GM12878 (cell line): ENCODE measurements around the gene LHFPL3. TPM values are rescaled to one million over a fixed set of nuclear protein-coding genes. Genes with fewer than 3 reads are reported as not detected.

Experiments used
- ATAC-seq: fragments of 200-7000 bp; cut with Tn5 transposase; 3 replicates; pipeline ENCODE4 v1.9.1; 2020; ENCODE audit warnings: mild to moderate bottlenecking, moderate library complexity
- BruUV-seq: library from RNA; stranded (reverse); fragments of 400-500 nt; replicated peaks from 2 replicates; lab custom pipeline; 2021; lab: Mats Ljungman, UMichigan
- CTCF ChIA-PET: fragments of 300-600 bp; sonication (Branson Sonifier 250); formaldehyde crosslinking; extraction: SDS; loops from one replicate; lab custom pipeline; 2021; ENCODE audit warnings: inconsistent platforms; lab: Yijun Ruan, JAX
- POLR2A ChIA-PET: fragments of 350-600 bp; formaldehyde crosslinking; extraction: SDS; loops from one replicate; lab custom pipeline; 2021; ENCODE audit warnings: inconsistent platforms; lab: Charles Lee
- RAD21 ChIA-PET: fragments of 300-600 bp; sonication (Branson Sonifier 250); formaldehyde crosslinking; loops from one replicate; lab custom pipeline; 2023; ENCODE audit warnings: antibody characterized with exemption; ENCODE audit not compliant: unreplicated experiment; lab: Charles Lee
- SMC1A ChIA-PET: fragments of 300-600 bp; sonication (Branson Sonifier 250); formaldehyde crosslinking; loops from one replicate; lab custom pipeline; 2023; ENCODE audit not compliant: unreplicated experiment, uncharacterized antibody; lab: Charles Lee
- DNase-seq: peaks from one replicate; pipeline ENCODE4 v3.0.0-alpha.2; 2011; ENCODE audit warnings: low read depth, low spot score
- FAIRE-seq: peaks from 3 replicates; lab custom pipeline; 2011; peaks lifted over from hg19 to GRCh38; lab: Jason Lieb, UNC
- H2AFZ ChIP-seq: 2 replicates; pipeline ENCODE4 v1.6.0; 2011; ENCODE audit warnings: low read depth, low read length, control low read depth; ENCODE audit not compliant: control insufficient read depth
- H3K27ac ChIP-seq: 2 replicates; pipeline ENCODE4 v1.5.1; 2011; ENCODE audit warnings: control low read depth; ENCODE audit not compliant: control insufficient read depth, insufficient read depth
- H3K27me3 ChIP-seq, 2 experiments: replicated peaks in 1 of 2; 2 replicates each; pipeline versions ENCODE4 v1.6.0 to v1.6.1; 2011; ENCODE audit warnings: low read length in 1 of 2; ENCODE audit not compliant: control insufficient read depth in 2 of 2, insufficient read depth in 2 of 2
- H3K36me3 ChIP-seq, 2 experiments: 2 replicates each; pipeline ENCODE4 v1.5.1; 2011; ENCODE audit warnings: low read length in 1 of 2; ENCODE audit not compliant: control insufficient read depth in 2 of 2, insufficient read depth in 2 of 2
- H3K4me1 ChIP-seq: 2 replicates; pipeline ENCODE4 v1.6.1; 2011; ENCODE audit warnings: mild to moderate bottlenecking, low read length, moderate library complexity, mixed read lengths; ENCODE audit not compliant: control insufficient read depth, insufficient read depth
- H3K4me2 ChIP-seq: 2 replicates; pipeline ENCODE4 v1.6.0; 2011; ENCODE audit warnings: control low read depth; ENCODE audit not compliant: control insufficient read depth, insufficient read depth
- H3K4me3 ChIP-seq: fragments of 200-600 bp; sonication (generic); 2 replicates; pipeline ENCODE4 v1.5.1; 2016
- H3K79me2 ChIP-seq: 2 replicates; pipeline ENCODE4 v1.6.0; 2011; ENCODE audit warnings: low read length; ENCODE audit not compliant: control insufficient read depth, insufficient read depth
- H3K9ac ChIP-seq: 2 replicates; pipeline ENCODE4 v1.8.0; 2011; ENCODE audit warnings: low read length, control low read depth, mixed read lengths; ENCODE audit not compliant: control insufficient read depth, insufficient read depth
- H3K9me3 ChIP-seq: replicated peaks from 3 replicates; pipeline ENCODE4 v1.5.1; 2011; ENCODE audit warnings: mild to moderate bottlenecking, low read length; ENCODE audit not compliant: control insufficient read depth, insufficient read depth
- H4K20me1 ChIP-seq: 2 replicates; pipeline ENCODE4 v1.6.0; 2011; ENCODE audit not compliant: control insufficient read depth, insufficient read depth
- MAX ChIP-seq: IDR thresholded peaks from 2 replicates; pipeline ENCODE4 v1.6.1; 2012; ENCODE audit warnings: low read depth, low read length, improper control_type of control experiment
- MYC ChIP-seq: IDR thresholded peaks from 2 replicates; pipeline ENCODE4 v1.6.1; 2011; ENCODE audit warnings: mild to moderate bottlenecking, low read length, moderate library complexity, inconsistent platforms; ENCODE audit not compliant: insufficient read depth, insufficient replicate concordance, insufficient read length, severe bottlenecking
- REST ChIP-seq: IDR thresholded peaks from 2 replicates; pipeline ENCODE4 v1.6.1; 2012; ENCODE audit warnings: mild to moderate bottlenecking, low read depth, low read length
- SREBF2 ChIP-seq: IDR thresholded peaks from 2 replicates; pipeline ENCODE4 v1.6.1; 2012; ENCODE audit warnings: mild to moderate bottlenecking, low read length
- SUZ12 ChIP-seq: fragments of 200-600 bp; sonication (generic); IDR thresholded peaks from one replicate; pipeline ENCODE4 v1.6.1; 2018; ENCODE audit warnings: antibody characterized with exemption, mild to moderate bottlenecking; ENCODE audit not compliant: unreplicated experiment
- WGBS: methylation state at CpG from one replicate; pipeline ENCODE4 v1.1.6; 2016; ENCODE audit warnings: low lambda C conversion rate; ENCODE audit not compliant: insufficient replicate concordance, insufficient coverage; ENCODE audit errors: missing lambda C conversion rate; 5-methylcytosine and 5-hydroxymethylcytosine counted together
- in situ Hi-C: fragments of 300-500 bp; cut with MboI; formaldehyde crosslinking; loops from 9 replicates; pipeline ENCODE4 v1.14.3; 2018; ENCODE audit warnings: mixed read lengths
- intact Hi-C: fragments of 100-400 bp; cut with micrococcal nuclease; formaldehyde crosslinking; loops from one replicate; pipeline ENCODE4 v1.14.2; 2022; ENCODE audit not compliant: unreplicated experiment
- polyA plus RNA-seq, 11 experiments: library from polyadenylated mRNA; depleted of rRNA in 4 of 11; unstranded in 6 of 11; stranded (reverse) in 5 of 11; fragments of >200 nt; fragmentation: Nextera tagmentation in 4 of 11; fragmentation: Illumina TruSeq in 1 of 11; extraction: Ambion mirVana in 4 of 11; extraction: Trizol in 1 of 11; gene quantifications; 1 replicate in 1 of 11; 2 replicates in 10 of 11; pipeline versions ENCODE4 v1.2.1 to v1.2.3, GENCODE V29; 2011 to 2016; ENCODE audit warnings: inconsistent platforms in 2 of 11, missing spikeins in 2 of 11, low read depth in 1 of 11
- total RNA-seq, 4 experiments: library from RNA; depleted of rRNA in 3 of 4; stranded (reverse); fragments of >200 nt in 3 of 4; fragmentation: Illumina TruSeq in 1 of 4; extraction: Trizol in 1 of 4; gene quantifications; 2 replicates each; pipeline versions ENCODE4 v1.2.1 to v1.2.3, GENCODE V29; 2013 to 2021

LHFPL3 gene
- total and polyA plus RNA-seq, 10 of the 15 experiments (the other 5 are each of a cell fraction or from before 2014, with no cell fraction given), result 0.09 TPM; not detected in 9

- RAD21 ChIA-PET, result no interaction called here
- FAIRE-seq, result peak; percentile 84
- no peak overlapping the region for H3K4me2 ChIP-seq
- WGBS, result 4% methylated on average over 4 of the region's 4 CpGs
- 0 out of 3 replicates have a peak, but pooled peaks have one; percentile 45 for ATAC-seq
- POLR2A ChIA-PET, result no interaction called here
- CTCF ChIA-PET, result no interaction called here
- SMC1A ChIA-PET, result no interaction called here
- no peak overlapping the region for H3K27ac ChIP-seq
- H2AFZ ChIP-seq, result no peak overlapping the region
- no peaks in the 10 kb centered on the region for H3K79me2 ChIP-seq
- no peaks in the 10 kb centered on the region for H3K4me1 ChIP-seq
- BruUV-seq, result no TSS peak
- H3K36me3 ChIP-seq, result no peaks in the 10 kb centered on the region
- TF ChIP-seq MAX (no peak), SUZ12 (no peak), SREBF2 (no peak), REST (peak; percentile 95), MYC (no peak)
- TF ChIP-seq, all 136 proteins: peak for 1
- no peak for DNase-seq
- in situ Hi-C loops, result no loop called here
- intact Hi-C loops, result no loop called here
- no peaks in the 10 kb centered on the region for H4K20me1 ChIP-seq
- H3K4me3 ChIP-seq, result no peak overlapping the region
- H3K27me3 ChIP-seq, result no peaks in the 10 kb centered on the region
- no peaks in the 10 kb centered on the region for H3K9me3 ChIP-seq
- no peak overlapping the region for H3K9ac ChIP-seq
These were observed 223.7 kb downstream of the LHFPL3 start for GRCh38 chr7:104552102-104552501.
